ENCODE measurements around the gene FAM107B.

FAM107B gene

GRCh38 chr10:14556285-14556956 is 218.3 kb downstream of the FAM107B start:
- DNase-seq (ENCODE audit: low spot score) = peak; percentile 52

GRCh38 chr10:14555807-14556206 is 218.9 kb downstream of the FAM107B start:
- DNase-seq (ENCODE audit: low spot score) = no peak

- DNase-seq (ENCODE audit: low spot score) = peak; percentile 76
Measured at GRCh38 chr10:14554491-14555205, 220.0 kb downstream of the FAM107B start.

- no peak for DNase-seq (ENCODE audit: low spot score)
Measured at GRCh38 chr10:14554091-14554490, 220.6 kb downstream of the FAM107B start.

- DNase-seq (ENCODE audit: low spot score) = peak; percentile 58
Measured at GRCh38 chr10:14553448-14553847, 221.2 kb downstream of the FAM107B start.

GRCh38 chr10:14552015-14552414 is 222.7 kb downstream of the FAM107B start:
- DNase-seq (ENCODE audit: low spot score) = no peak

- DNase-seq (ENCODE audit: low spot score) = no peak
Measured at GRCh38 chr10:14550471-14550981, 224.2 kb downstream of the FAM107B start.

GRCh38 chr10:14549496-14549895 is 225.2 kb downstream of the FAM107B start:
- no peak for DNase-seq (ENCODE audit: low spot score)

GRCh38 chr10:14548970-14549369 is 225.7 kb downstream of the FAM107B start:
- DNase-seq (ENCODE audit: low spot score) = no peak

- no peak for DNase-seq (ENCODE audit: low spot score)
Measured at GRCh38 chr10:14548474-14548873, 226.2 kb downstream of the FAM107B start.

GRCh38 chr10:14547816-14548215 is 226.9 kb downstream of the FAM107B start:
- no peak for DNase-seq (ENCODE audit: low spot score)

- DNase-seq (ENCODE audit: low spot score) = no peak
Measured at GRCh38 chr10:14545827-14546226, 228.9 kb downstream of the FAM107B start.

- no peak for DNase-seq (ENCODE audit: low spot score)
Measured at GRCh38 chr10:14543904-14544210, 230.8 kb downstream of the FAM107B start.

GRCh38 chr10:14543046-14543903 is 231.4 kb downstream of the FAM107B start:
- DNase-seq (ENCODE audit: low spot score) = peak; percentile 62

GRCh38 chr10:14541379-14541778 is 233.3 kb downstream of the FAM107B start:
- DNase-seq (ENCODE audit: low spot score) = no peak

- no peak for DNase-seq (ENCODE audit: low spot score)
Measured at GRCh38 chr10:14540611-14541010, 234.1 kb downstream of the FAM107B start.

GRCh38 chr10:14540062-14540461 is 234.6 kb downstream of the FAM107B start:
- no peak for DNase-seq (ENCODE audit: low spot score)

- no peak for DNase-seq (ENCODE audit: low spot score)
Measured at GRCh38 chr10:14539176-14539575, 235.5 kb downstream of the FAM107B start.

GRCh38 chr10:14536241-14537213 is 238.2 kb downstream of the FAM107B start:
- peak; percentile 32 for DNase-seq (ENCODE audit: low spot score)

- DNase-seq (ENCODE audit: low spot score) = no peak
Measured at GRCh38 chr10:14535457-14536130, 239.1 kb downstream of the FAM107B start.

- DNase-seq (ENCODE audit: low spot score) = no peak
Measured at GRCh38 chr10:14534152-14534551, 240.5 kb downstream of the FAM107B start.
